Testis (tissue), 2 donors: Measurements from ENCODE around the gene CLUH.

ENCODE experiments used
- CTCF ChIP-seq, 3 experiments: fragments of 450-650 bp in 2 of 3; fragments of 200-600 bp in 1 of 3; sonication (generic) in 1 of 3; IDR thresholded peaks; one replicate each; pipeline ENCODE4 v1.5.1; 2016 to 2019; ENCODE audit warnings: antibody characterized with exemption in 3 of 3, mild to moderate bottlenecking in 2 of 3, moderate library complexity in 1 of 3
- POLR2A ChIP-seq: fragments of 450-650 bp; IDR thresholded peaks from one replicate; pipeline ENCODE4 v1.6.1; 2017; ENCODE audit warnings: antibody characterized with exemption, mild to moderate bottlenecking, moderate library complexity

- no peak for TF ChIP-seq POLR2A
- no peak for TF ChIP-seq CTCF (IDR thresholded peaks at IDR 0.05)
These were observed 2.3 kb downstream of the CLUH start for GRCh38 chr17:2709183-2709661.
